Tibial nerve (tissue), 4 donors: ENCODE results near the gene KCNT1. TPM values are rescaled to one million over a fixed set of nuclear protein-coding genes. Genes with fewer than 3 reads are reported as not detected.

ENCODE experiments used
- DNase-seq, 2 donors: peaks; one replicate each; pipeline ENCODE4 v3.0.0-alpha.2; 2019; ENCODE audit warnings: low spot score in 2 of 2
- H3K27ac ChIP-seq, 4 donors: fragments of 200-600 bp; sonication (generic) in 3 of 4; one replicate each; pipeline ENCODE4 v1.5.1; 2017 to 2019; ENCODE audit warnings: mild to moderate bottlenecking in 1 of 4
- H3K27me3 ChIP-seq, 2 donors: fragments of 200-600 bp; sonication (generic) in 1 of 2; one replicate each; pipeline versions ENCODE4 v1.5.1 to v1.6.0; 2017 to 2019
- H3K36me3 ChIP-seq, 3 donors: fragments of 200-600 bp; sonication (generic); one replicate each; pipeline ENCODE4 v1.5.1; 2018 to 2019
- H3K4me1 ChIP-seq, 4 donors: fragments of 200-600 bp; sonication (generic) in 3 of 4; one replicate each; pipeline ENCODE4 v1.5.1; 2017 to 2019
- H3K4me3 ChIP-seq, 4 donors: fragments of 200-600 bp; sonication (generic) in 3 of 4; one replicate each; pipeline ENCODE4 v1.5.1; 2017 to 2019; ENCODE audit warnings: mild to moderate bottlenecking in 1 of 4, moderate library complexity in 1 of 4
- H3K9me3 ChIP-seq, 4 donors: fragments of 200-600 bp; sonication (generic) in 3 of 4; one replicate each; pipeline ENCODE4 v1.5.1; 2017 to 2019
- EP300 ChIP-seq, 2 donors: sonication (generic); formaldehyde crosslinking; IDR thresholded peaks; one replicate each; pipeline ENCODE4 v1.6.1; 2017; ENCODE audit warnings: antibody characterized with exemption in 2 of 2, mild to moderate bottlenecking in 1 of 2
- POLR2A ChIP-seq, 2 donors: fragments of 450-650 bp; IDR thresholded peaks; one replicate each; pipeline ENCODE4 v1.6.1; 2017; ENCODE audit warnings: antibody characterized with exemption in 2 of 2, mild to moderate bottlenecking in 2 of 2, moderate library complexity in 2 of 2
- WGBS, 2 donors: methylation state at CpG; one replicate each; pipeline ENCODE4 v1.1.5; 2018; 5-methylcytosine and 5-hydroxymethylcytosine counted together
- total RNA-seq, 4 donors: library from RNA; depleted of rRNA; stranded (reverse); fragments of >200 nt; gene quantifications; one replicate each; pipeline ENCODE4 v1.1.0, GENCODE V29; 2016
- TF ChIP-seq, protein P1 (sequence below), 5 experiments: fragments of 200-600 bp in 3 of 5; fragments of 450-650 bp in 2 of 5; sonication (generic) in 3 of 5; IDR thresholded peaks; one replicate each; pipeline ENCODE4 v1.5.1; 2016 to 2019; ENCODE audit warnings: antibody characterized with exemption in 5 of 5, mild to moderate bottlenecking in 3 of 5, moderate library complexity in 2 of 5

The KCNT1 gene
- total RNA-seq, 4 donors from 2014 or later, result under 0.01 to 0.39 TPM; not detected in 2

DNA sequence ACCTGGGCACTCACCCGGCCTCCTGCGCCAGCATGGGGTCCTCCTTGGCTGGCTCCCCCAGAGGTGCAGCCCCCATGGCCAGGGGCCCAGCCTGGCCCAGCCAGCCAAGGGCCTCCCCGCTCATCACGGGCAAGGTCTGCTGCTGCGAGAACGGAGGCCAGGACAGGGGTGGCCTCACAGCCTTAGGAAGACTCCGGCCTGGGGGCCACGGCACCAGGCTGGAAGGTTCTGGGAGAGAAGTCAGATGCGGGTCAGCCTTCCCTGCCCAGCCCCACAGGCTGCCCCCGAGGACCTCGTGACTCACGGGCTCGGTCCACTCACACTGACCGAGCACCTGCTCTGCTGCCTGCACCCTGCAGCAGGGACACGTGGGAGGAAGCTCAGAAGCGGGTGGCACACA is 6.9 kb upstream of the KCNT1 start:
- Histone ChIP-seq H3K4me3 (no peak overlapping the region), H3K27ac (no peak overlapping the region), H3K36me3 (no peaks in the 10 kb centered on the region), H3K4me1 (no peaks in the 10 kb centered on the region), H3K27me3 (peaks cover 0 to 2% of the 10 kb centered on the region in 2 donors), H3K9me3 (no peaks in the 10 kb centered on the region)
- DNase-seq, result no peak
- WGBS, 2 donors, result 75 to 85% methylated on average over 10 to 11 of the region's 16 CpGs
- TF ChIP-seq POLR2A (IDR thresholded peaks at IDR 0.05) (no peak), EP300 (IDR thresholded peaks at IDR 0.05) (no peak)
- TF ChIP-seq, protein P1, sequence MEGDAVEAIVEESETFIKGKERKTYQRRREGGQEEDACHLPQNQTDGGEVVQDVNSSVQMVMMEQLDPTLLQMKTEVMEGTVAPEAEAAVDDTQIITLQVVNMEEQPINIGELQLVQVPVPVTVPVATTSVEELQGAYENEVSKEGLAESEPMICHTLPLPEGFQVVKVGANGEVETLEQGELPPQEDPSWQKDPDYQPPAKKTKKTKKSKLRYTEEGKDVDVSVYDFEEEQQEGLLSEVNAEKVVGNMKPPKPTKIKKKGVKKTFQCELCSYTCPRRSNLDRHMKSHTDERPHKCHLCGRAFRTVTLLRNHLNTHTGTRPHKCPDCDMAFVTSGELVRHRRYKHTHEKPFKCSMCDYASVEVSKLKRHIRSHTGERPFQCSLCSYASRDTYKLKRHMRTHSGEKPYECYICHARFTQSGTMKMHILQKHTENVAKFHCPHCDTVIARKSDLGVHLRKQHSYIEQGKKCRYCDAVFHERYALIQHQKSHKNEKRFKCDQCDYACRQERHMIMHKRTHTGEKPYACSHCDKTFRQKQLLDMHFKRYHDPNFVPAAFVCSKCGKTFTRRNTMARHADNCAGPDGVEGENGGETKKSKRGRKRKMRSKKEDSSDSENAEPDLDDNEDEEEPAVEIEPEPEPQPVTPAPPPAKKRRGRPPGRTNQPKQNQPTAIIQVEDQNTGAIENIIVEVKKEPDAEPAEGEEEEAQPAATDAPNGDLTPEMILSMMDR (IDR thresholded peaks at IDR 0.05), result no peak

DNA sequence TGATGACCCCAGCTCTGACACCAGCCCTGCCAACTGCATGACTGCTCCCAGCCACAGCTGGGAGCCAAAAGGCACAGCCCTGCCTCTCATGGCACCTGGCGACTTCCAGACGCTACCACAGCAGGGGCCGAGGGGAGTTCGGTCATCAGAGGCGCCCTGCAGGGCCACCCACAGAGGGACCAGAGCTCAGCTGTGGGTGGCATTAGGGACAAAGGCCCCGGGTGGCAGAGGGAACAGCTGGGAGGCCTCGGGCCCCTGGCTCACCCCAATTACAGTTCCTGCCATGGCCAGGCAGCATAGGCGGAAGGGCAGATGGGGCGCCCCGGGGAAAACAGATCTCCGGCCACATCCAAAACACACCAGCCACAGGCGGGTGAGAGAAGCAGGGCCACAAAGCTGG is 6.3 kb upstream of the KCNT1 start:
- Histone ChIP-seq H3K27ac (no peak overlapping the region), H3K4me3 (no peak overlapping the region), H3K36me3 (no peaks in the 10 kb centered on the region), H3K4me1 (no peaks in the 10 kb centered on the region), H3K27me3 (peaks cover 0 to 8% of the 10 kb centered on the region in 2 donors), H3K9me3 (no peaks in the 10 kb centered on the region)
- no peak for DNase-seq
- TF ChIP-seq EP300 (IDR thresholded peaks at IDR 0.05), result no peak
- TF ChIP-seq, protein P1 (IDR thresholded peaks at IDR 0.05), result no peak
- TF ChIP-seq POLR2A (IDR thresholded peaks at IDR 0.05), result no peak
- WGBS, 2 donors, result 61 to 72% methylated on average over 4 to 8 of the region's 12 CpGs

DNA sequence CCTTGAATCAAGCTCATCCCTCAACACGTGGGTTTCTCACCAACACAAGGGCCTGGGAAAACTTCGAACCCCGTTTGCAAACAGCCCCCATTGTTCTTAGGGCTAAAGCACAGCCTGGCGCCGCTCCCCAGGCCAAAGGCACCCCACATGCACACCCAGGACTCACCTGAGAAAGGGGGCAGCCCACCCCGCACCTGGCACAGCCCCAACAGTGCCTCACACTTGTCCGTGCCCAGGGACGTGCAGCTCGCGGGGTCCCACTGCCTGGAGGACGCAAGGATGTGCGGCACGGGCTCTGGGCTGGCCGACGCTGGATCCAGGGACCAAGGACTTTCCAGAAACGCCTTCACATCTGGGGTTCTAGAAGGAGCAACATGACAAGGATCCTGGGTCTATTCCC is 5.5 kb upstream of the KCNT1 start:
- H3K36me3 ChIP-seq, result no peaks in the 10 kb centered on the region
- no peak overlapping the region for H3K27ac ChIP-seq
- H3K4me1 ChIP-seq, result peaks cover 0 to 2% (median under 1%) of the 10 kb centered on the region in 4 donors
- no peak for DNase-seq
- H3K9me3 ChIP-seq, result no peaks in the 10 kb centered on the region
- H3K4me3 ChIP-seq, result no peak overlapping the region
- peaks cover 0 to 16% of the 10 kb centered on the region in 2 donors for H3K27me3 ChIP-seq
- TF ChIP-seq EP300 (IDR thresholded peaks at IDR 0.05) (no peak), POLR2A (IDR thresholded peaks at IDR 0.05) (no peak)
- TF ChIP-seq, protein P1 (IDR thresholded peaks at IDR 0.05), result no peak
- WGBS, 2 donors, result 80 to 81% methylated on average over 6 to 15 of the region's 16 CpGs

DNA sequence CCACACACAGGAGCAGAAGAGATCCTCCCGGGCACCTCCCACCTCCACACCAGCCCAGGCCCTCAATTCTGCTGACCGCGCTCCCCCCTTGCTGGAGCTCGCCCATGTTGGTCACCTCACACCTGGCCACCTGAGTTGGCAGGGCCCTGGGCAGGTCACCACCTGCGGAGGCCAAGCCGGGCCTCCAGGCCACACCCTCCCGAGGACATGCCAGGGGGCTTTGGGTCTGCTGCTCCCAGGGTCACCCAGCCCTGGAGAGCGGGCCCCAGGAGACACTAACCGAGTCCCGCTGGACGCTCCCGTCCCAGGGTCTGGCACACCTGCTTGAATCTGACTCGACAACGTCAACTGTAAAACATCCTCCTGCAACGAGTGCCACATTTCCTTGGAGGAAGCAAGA is 4.8 kb upstream of the KCNT1 start:
- peaks cover 0 to 10% (median 8%) of the 10 kb centered on the region in 4 donors for H3K4me1 ChIP-seq
- 79 to 81% methylated on average over 12 to 15 of the region's 15 CpGs for WGBS, 2 donors
- H3K27me3 ChIP-seq, result peaks cover 0 to 22% of the 10 kb centered on the region in 2 donors

DNA sequence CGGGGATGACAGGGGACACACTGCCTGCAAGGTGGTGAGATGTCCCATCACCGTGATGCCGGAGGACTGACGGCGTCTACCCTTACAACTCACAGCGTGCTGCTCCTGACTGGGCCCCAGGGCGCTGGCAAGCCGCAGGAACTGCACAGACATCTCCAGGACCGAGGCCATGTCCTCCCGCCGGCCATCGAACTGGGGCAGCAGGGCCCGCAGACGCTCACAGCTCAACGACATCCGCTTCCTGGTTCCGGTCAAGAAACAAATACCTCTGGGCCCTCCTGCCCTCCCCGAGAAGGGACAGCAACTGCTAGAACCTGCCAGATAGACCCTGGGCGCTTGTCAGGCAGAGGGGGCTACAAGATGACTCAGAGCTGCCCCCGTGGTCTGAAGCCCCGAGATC is 3.7 kb upstream of the KCNT1 start:
- no peak for DNase-seq
- TF ChIP-seq EP300 (IDR thresholded peaks at IDR 0.05) (no peak), POLR2A (IDR thresholded peaks at IDR 0.05) (no peak)
- TF ChIP-seq, protein P1 (IDR thresholded peaks at IDR 0.05), result no peak
- H3K4me3 ChIP-seq, result no peak overlapping the region
- peaks cover 0 to 32% of the 10 kb centered on the region in 2 donors for H3K27me3 ChIP-seq
- peaks cover 0 to 20% (median 10%) of the 10 kb centered on the region in 4 donors for H3K4me1 ChIP-seq
- H3K27ac ChIP-seq, result no peak overlapping the region
- H3K36me3 ChIP-seq, result no peaks in the 10 kb centered on the region
- H3K9me3 ChIP-seq, result no peaks in the 10 kb centered on the region
- 67 to 70% methylated on average over 17 to 20 of the region's 21 CpGs for WGBS, 2 donors

More for the DNA sequence above, 4.8 kb upstream of the KCNT1 start:
- no peak overlapping the region for H3K4me3 ChIP-seq
- DNase-seq, result no peak
- H3K27ac ChIP-seq, result no peak overlapping the region
- H3K36me3 ChIP-seq, result no peaks in the 10 kb centered on the region
- TF ChIP-seq POLR2A (IDR thresholded peaks at IDR 0.05), result no peak
- TF ChIP-seq EP300 (IDR thresholded peaks at IDR 0.05), result no peak
- TF ChIP-seq, protein P1 (IDR thresholded peaks at IDR 0.05), result no peak
- no peaks in the 10 kb centered on the region for H3K9me3 ChIP-seq
